ENCODE measurements around the gene ZDHHC11. TPM values are rescaled to one million over a fixed set of nuclear protein-coding genes. Genes with fewer than 3 reads are reported as not detected.

The ZDHHC11 gene, protein sequence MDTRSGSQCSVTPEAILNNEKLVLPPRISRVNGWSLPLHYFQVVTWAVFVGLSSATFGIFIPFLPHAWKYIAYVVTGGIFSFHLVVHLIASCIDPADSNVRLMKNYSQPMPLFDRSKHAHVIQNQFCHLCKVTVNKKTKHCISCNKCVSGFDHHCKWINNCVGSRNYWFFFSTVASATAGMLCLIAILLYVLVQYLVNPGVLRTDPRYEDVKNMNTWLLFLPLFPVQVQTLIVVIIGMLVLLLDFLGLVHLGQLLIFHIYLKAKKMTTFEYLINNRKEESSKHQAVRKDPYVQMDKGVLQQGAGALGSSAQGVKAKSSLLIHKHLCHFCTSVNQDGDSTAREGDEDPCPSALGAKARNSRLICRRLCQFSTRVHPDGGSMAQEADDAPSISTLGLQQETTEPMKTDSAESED
- total RNA-seq (2014; rRNA removed; shearing (Covaris generic)) (10.6 and 10.7 TPM in 2 replicates), total RNA-seq (2022) (30.0 and 32.0 TPM in 2 replicates), Bru-seq, nascent RNA (percentile 55 among the genes with signal in this experiment), BruChase-seq, experiment 1, labeled RNA remaining after a 6-hour chase (percentile 63 among the genes with signal in this experiment), BruChase-seq, experiment 2, labeled RNA remaining after a 2-hour chase (percentile 53 among the genes with signal in this experiment)
- long read RNA-seq, partial matches to known transcripts, result 4 of 19 reads
- long read RNA-seq, other reads (novel, unspliced or antisense), result 15 of 19 reads

- CTCF ChIA-PET (ENCODE audit: unreplicated experiment), result no interaction called here
- Histone ChIP-seq H3K27ac (ENCODE audit: low read depth, low read length, poor library complexity, severe bottlenecking) (no peak within 1 kb of the TSS), H4K20me1 (ENCODE audit: insufficient read depth, low read length) (no peaks in the 10 kb centered on the region), H3K9me3 (ENCODE audit: low read length) (no peaks in the 10 kb centered on the region), H3K4me2 (ENCODE audit: low read length) (no peak within 1 kb of the TSS), H3K36me3 (ENCODE audit: insufficient read depth, low read length) (no peaks in the 10 kb centered on the region), H2AFZ (ENCODE audit: low read length) (no peak within 1 kb of the TSS), H3K4me3 (ENCODE audit: low read depth, low read length, poor library complexity, severe bottlenecking) (no peak within 1 kb of the TSS), H3K4me1 (ENCODE audit: insufficient read depth, low read length, poor library complexity, severe bottlenecking) (no peaks in the 10 kb centered on the region), H3K9me2 (ENCODE audit: insufficient read depth, low read length) (no peaks in the 10 kb centered on the region), H3K79me2 (ENCODE audit: insufficient read depth, low read depth, low read length) (no peaks in the 10 kb centered on the region)
- no peak for DNase-seq (ENCODE audit: low spot score)
- intact Hi-C loops (cut with micrococcal nuclease; ENCODE audit: unreplicated experiment), result no loop called here
- BruUV-seq (replicated peaks), result no TSS peak
- POLR2A ChIA-PET, result no interaction called here
- TF ChIP-seq, protein P1, sequence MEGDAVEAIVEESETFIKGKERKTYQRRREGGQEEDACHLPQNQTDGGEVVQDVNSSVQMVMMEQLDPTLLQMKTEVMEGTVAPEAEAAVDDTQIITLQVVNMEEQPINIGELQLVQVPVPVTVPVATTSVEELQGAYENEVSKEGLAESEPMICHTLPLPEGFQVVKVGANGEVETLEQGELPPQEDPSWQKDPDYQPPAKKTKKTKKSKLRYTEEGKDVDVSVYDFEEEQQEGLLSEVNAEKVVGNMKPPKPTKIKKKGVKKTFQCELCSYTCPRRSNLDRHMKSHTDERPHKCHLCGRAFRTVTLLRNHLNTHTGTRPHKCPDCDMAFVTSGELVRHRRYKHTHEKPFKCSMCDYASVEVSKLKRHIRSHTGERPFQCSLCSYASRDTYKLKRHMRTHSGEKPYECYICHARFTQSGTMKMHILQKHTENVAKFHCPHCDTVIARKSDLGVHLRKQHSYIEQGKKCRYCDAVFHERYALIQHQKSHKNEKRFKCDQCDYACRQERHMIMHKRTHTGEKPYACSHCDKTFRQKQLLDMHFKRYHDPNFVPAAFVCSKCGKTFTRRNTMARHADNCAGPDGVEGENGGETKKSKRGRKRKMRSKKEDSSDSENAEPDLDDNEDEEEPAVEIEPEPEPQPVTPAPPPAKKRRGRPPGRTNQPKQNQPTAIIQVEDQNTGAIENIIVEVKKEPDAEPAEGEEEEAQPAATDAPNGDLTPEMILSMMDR (conservative IDR thresholded peaks at IDR 0.05; ENCODE audit: low read length), result no peak
Observed at GRCh38 chr5:850511-851006, at the start of gene ZDHHC11. Gene ZDHHC11, minus strand, starts transcription at chr5:850986. Its CDS starts 384 bp downstream, at chr5:850602.

- TF ChIP-seq, protein P1 (conservative IDR thresholded peaks at IDR 0.05; ENCODE audit: low read length), result no peak
- TF ChIP-seq EZH2phosphoT487 (IDR thresholded peaks at IDR 0.05; ENCODE audit: borderline replicate concordance, low read depth, low read length), result no peak
- Histone ChIP-seq H3K4me3 (ENCODE audit: low read depth, low read length, poor library complexity, severe bottlenecking) (peak overlapping the region; percentile 94), H3K9me3 (ENCODE audit: low read length) (no peaks in the 10 kb centered on the region), H3K4me1 (ENCODE audit: insufficient read depth, low read length, poor library complexity, severe bottlenecking) (peaks cover 22% of the 10 kb centered on the region), H3K9me2 (ENCODE audit: insufficient read depth, low read length) (no peaks in the 10 kb centered on the region), H3K27ac (ENCODE audit: low read depth, low read length, poor library complexity, severe bottlenecking) (peak overlapping the region; percentile 38), H3K79me2 (ENCODE audit: insufficient read depth, low read depth, low read length) (peaks cover 51% of the 10 kb centered on the region), H3K36me3 (ENCODE audit: insufficient read depth, low read length) (peaks cover 60% of the 10 kb centered on the region), H3K4me2 (ENCODE audit: low read length) (peak overlapping the region; percentile 93), H2AFZ (ENCODE audit: low read length) (peak overlapping the region; percentile 3; the same call in 1 of the 2 replicates), H4K20me1 (ENCODE audit: insufficient read depth, low read length) (no peaks in the 10 kb centered on the region)
- CTCF ChIA-PET (ENCODE audit: unreplicated experiment), result interaction anchor here (1.2 kb wide), 1 partner anchor 9 kb away, joined by 5 read pairs; no protein-coding TSS in a partner anchor
- BruUV-seq (replicated peaks), result TSS peak; percentile 66
- POLR2A ChIA-PET, result no interaction called here
- intact Hi-C loops (cut with micrococcal nuclease; ENCODE audit: unreplicated experiment), result no loop called here
- peak; percentile 45 for DNase-seq (ENCODE audit: low spot score)
Observed at GRCh38 chr5:893711-894110, 42.9 kb upstream of the ZDHHC11 start.
